HepG2 (cell line): ENCODE results near the gene ENO2. TPM values are rescaled to one million over a fixed set of nuclear protein-coding genes. Genes with fewer than 3 reads are reported as not detected.
A peak's percentile ranks its signal among the peaks of the same experiment; 100 is the strongest.

Experiments
- BHLHE40 ChIP-seq: IDR thresholded peaks from 2 replicates; pipeline ENCODE4 v1.6.1; 2011; ENCODE audit warnings: low read length, improper control_type of control experiment
- CENPBD1 ChIP-seq: sonication (generic); formaldehyde crosslinking; IDR thresholded peaks from 2 replicates; pipeline ENCODE4 v1.8.0; 2022; ENCODE audit warnings: missing genetic modification reagents, low read depth, mild to moderate bottlenecking, borderline replicate concordance
- HNF1A ChIP-seq, 2 experiments: sonication (generic) in 1 of 2; formaldehyde crosslinking in 1 of 2; IDR thresholded peaks; 2 replicates each; pipeline versions ENCODE4 v1.4.0 to v1.6.1; 2016 to 2020; ENCODE audit warnings: borderline replicate concordance in 1 of 2, low read depth in 1 of 2, mild to moderate bottlenecking in 1 of 2, missing genetic modification reagents in 1 of 2
- HNRNPLL ChIP-seq: fragments of 200-400 bp; formaldehyde crosslinking; IDR thresholded peaks from 2 replicates; pipeline ENCODE4 v1.6.1; 2017; ENCODE audit warnings: mild to moderate bottlenecking, low read depth, low read length; ENCODE audit not compliant: poor library complexity, severe bottlenecking
- NR2F6 ChIP-seq, 2 experiments: IDR thresholded peaks; 2 replicates each; pipeline ENCODE4 v1.6.1; 2016; ENCODE audit warnings: antibody characterized with exemption in 1 of 2, mild to moderate bottlenecking in 1 of 2
- PRPF4 ChIP-seq: fragments of 200-400 bp; formaldehyde crosslinking; IDR thresholded peaks from 2 replicates; pipeline ENCODE4 v1.6.1; 2016; ENCODE audit warnings: low read length, low read depth; ENCODE audit not compliant: poor library complexity, severe bottlenecking
- RFX5 ChIP-seq: IDR thresholded peaks from 2 replicates; pipeline ENCODE4 v1.6.1; 2011; ENCODE audit warnings: low read depth, low read length, improper control_type of control experiment
- SAFB2 ChIP-seq: sonication (generic); formaldehyde crosslinking; IDR thresholded peaks from 2 replicates; pipeline ENCODE4 v1.5.1; 2020; ENCODE audit warnings: missing genetic modification reagents, low read depth, mild to moderate bottlenecking, borderline replicate concordance
- ZBTB46 ChIP-seq: sonication (generic); formaldehyde crosslinking; IDR thresholded peaks from 2 replicates; pipeline ENCODE4 v1.4.0; 2020; ENCODE audit warnings: mild to moderate bottlenecking, missing genetic modification reagents, borderline replicate concordance
- ZNF484 ChIP-seq: sonication (generic); formaldehyde crosslinking; IDR thresholded peaks from 2 replicates; pipeline ENCODE4 v1.5.1; 2020; ENCODE audit warnings: mild to moderate bottlenecking, low read depth, missing genetic modification reagents, borderline replicate concordance
- ZNF513 ChIP-seq: sonication (generic); formaldehyde crosslinking; conservative IDR thresholded peaks from 2 replicates; pipeline ENCODE4 v1.5.0; 2020; ENCODE audit warnings: missing genetic modification reagents
- ZNF546 ChIP-seq: sonication (generic); formaldehyde crosslinking; conservative IDR thresholded peaks from 2 replicates; pipeline ENCODE4 v1.8.1; 2023; ENCODE audit warnings: mild to moderate bottlenecking, missing genetic modification reagents
- polyA plus RNA-seq, 8 experiments: library from polyadenylated mRNA; depleted of rRNA in 3 of 8; stranded (reverse) in 7 of 8; unstranded in 1 of 8; fragments of >200 nt; fragmentation: Illumina TruSeq in 4 of 8; extraction: Trizol in 4 of 8; gene quantifications; 2 replicates each; pipeline versions ENCODE4 v1.2.1 to v1.2.3, GENCODE V29; 2011 to 2016; ENCODE audit warnings: low read depth in 4 of 8, missing spikeins in 1 of 8, mixed read lengths in 1 of 8; ENCODE audit not compliant: insufficient read depth in 1 of 8
- total RNA-seq, 5 experiments: library from RNA; depleted of rRNA; stranded (reverse); fragments of >200 nt; fragmentation: Illumina TruSeq; extraction: Trizol; gene quantifications; 2 replicates each; pipeline ENCODE4 v1.2.3, GENCODE V29; 2016; ENCODE audit warnings: low read depth in 1 of 5
- TF ChIP-seq, protein P1 (sequence below): sonication (generic); formaldehyde crosslinking; IDR thresholded peaks from 2 replicates; pipeline ENCODE4 v1.5.0; 2020; ENCODE audit warnings: mild to moderate bottlenecking, missing genetic modification reagents, moderate library complexity
- TF ChIP-seq, protein P2 (sequence below): sonication (generic); formaldehyde crosslinking; IDR thresholded peaks from 2 replicates; pipeline ENCODE4 v1.4.0; 2020; ENCODE audit warnings: missing genetic modification reagents

The ENO2 gene
- total and polyA plus RNA-seq, 2 of the 13 experiments (the other 11 are each of a cell fraction or from before 2014, with no cell fraction given): 19.3 to 136 TPM

GRCh38 chr12:6872073-6873048 lies 42.0 kb upstream of the ENO2 start (continued):
- 0 out of 2 replicates have a peak, but pooled peaks have one; percentile 55 for TF ChIP-seq ZNF513 (CRISPR knock-in tag)
- TF ChIP-seq RFX5: no peak
- TF ChIP-seq, protein P1, sequence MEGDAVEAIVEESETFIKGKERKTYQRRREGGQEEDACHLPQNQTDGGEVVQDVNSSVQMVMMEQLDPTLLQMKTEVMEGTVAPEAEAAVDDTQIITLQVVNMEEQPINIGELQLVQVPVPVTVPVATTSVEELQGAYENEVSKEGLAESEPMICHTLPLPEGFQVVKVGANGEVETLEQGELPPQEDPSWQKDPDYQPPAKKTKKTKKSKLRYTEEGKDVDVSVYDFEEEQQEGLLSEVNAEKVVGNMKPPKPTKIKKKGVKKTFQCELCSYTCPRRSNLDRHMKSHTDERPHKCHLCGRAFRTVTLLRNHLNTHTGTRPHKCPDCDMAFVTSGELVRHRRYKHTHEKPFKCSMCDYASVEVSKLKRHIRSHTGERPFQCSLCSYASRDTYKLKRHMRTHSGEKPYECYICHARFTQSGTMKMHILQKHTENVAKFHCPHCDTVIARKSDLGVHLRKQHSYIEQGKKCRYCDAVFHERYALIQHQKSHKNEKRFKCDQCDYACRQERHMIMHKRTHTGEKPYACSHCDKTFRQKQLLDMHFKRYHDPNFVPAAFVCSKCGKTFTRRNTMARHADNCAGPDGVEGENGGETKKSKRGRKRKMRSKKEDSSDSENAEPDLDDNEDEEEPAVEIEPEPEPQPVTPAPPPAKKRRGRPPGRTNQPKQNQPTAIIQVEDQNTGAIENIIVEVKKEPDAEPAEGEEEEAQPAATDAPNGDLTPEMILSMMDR (CRISPR knock-in tag): peak; percentile 98
- TF ChIP-seq HNRNPLL: peak; percentile 16
- TF ChIP-seq CENPBD1: peak; percentile 38; the same call in 1 of the 2 replicates
- TF ChIP-seq ZBTB46 (CRISPR knock-in tag): 0 out of 2 replicates have a peak, but pooled peaks have one; percentile 27
- TF ChIP-seq BHLHE40: peak; percentile 62; the same call in 1 of the 2 replicates
- no peak for TF ChIP-seq PRPF4
- TF ChIP-seq NR2F6 (IDR thresholded peaks at IDR 0.05): no peak
- TF ChIP-seq NR2F6 (CRISPR knock-in tag; IDR thresholded peaks at IDR 0.05): peak; percentile 44
- no peak for TF ChIP-seq HNF1A (IDR thresholded peaks at IDR 0.05; ENCODE audit: low read depth)
- peak; percentile 82 for TF ChIP-seq HNF1A (CRISPR knock-in tag; IDR thresholded peaks at IDR 0.05; ENCODE audit: borderline replicate concordance)
- TF ChIP-seq, protein P2, sequence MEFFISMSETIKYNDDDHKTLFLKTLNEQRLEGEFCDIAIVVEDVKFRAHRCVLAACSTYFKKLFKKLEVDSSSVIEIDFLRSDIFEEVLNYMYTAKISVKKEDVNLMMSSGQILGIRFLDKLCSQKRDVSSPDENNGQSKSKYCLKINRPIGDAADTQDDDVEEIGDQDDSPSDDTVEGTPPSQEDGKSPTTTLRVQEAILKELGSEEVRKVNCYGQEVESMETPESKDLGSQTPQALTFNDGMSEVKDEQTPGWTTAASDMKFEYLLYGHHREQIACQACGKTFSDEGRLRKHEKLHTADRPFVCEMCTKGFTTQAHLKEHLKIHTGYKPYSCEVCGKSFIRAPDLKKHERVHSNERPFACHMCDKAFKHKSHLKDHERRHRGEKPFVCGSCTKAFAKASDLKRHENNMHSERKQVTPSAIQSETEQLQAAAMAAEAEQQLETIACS (CRISPR knock-in tag): peak; percentile 11; the same call in 1 of the 2 replicates
- 0 out of 2 replicates have a peak, but pooled peaks have one; percentile 11 for TF ChIP-seq SAFB2 (CRISPR knock-in tag)
- no peak for TF ChIP-seq ZNF546
- no peak for TF ChIP-seq ZNF484 (CRISPR knock-in tag)
